Muscle layer of duodenum (tissue), 2 donors: ENCODE measurements around the gene CSNK2A1.
"Not testable (repeated sequence)": the region's sequence is repeated elsewhere in the genome, so short reads cannot be mapped to it uniquely, and the experiment has no call there.

Source experiments
- H3K27ac ChIP-seq: one replicate; pipeline ENCODE4 v1.7.0; 2013; ENCODE audit warnings: mild to moderate bottlenecking, low read length
- H3K27me3 ChIP-seq: one replicate; pipeline ENCODE4 v1.7.0; 2013; ENCODE audit warnings: low read depth, mild to moderate bottlenecking, control low read depth, low read length
- H3K36me3 ChIP-seq, 2 donors: one replicate each; pipeline ENCODE4 v1.7.0; 2013; ENCODE audit warnings: low read length in 2 of 2, control low read depth in 1 of 2, mild to moderate bottlenecking in 1 of 2; ENCODE audit not compliant: insufficient read depth in 2 of 2, control insufficient read depth in 1 of 2
- H3K4me1 ChIP-seq, 2 donors: one replicate each; pipeline ENCODE4 v1.7.0; 2013; ENCODE audit warnings: low read length in 2 of 2, mild to moderate bottlenecking in 2 of 2, control low read depth in 1 of 2, moderate library complexity in 1 of 2; ENCODE audit not compliant: insufficient read depth in 2 of 2, control insufficient read depth in 1 of 2
- H3K4me3 ChIP-seq, 2 donors: one replicate each; pipeline ENCODE4 v1.7.0; 2013; ENCODE audit warnings: low read length in 2 of 2, low read depth in 1 of 2, mild to moderate bottlenecking in 1 of 2
- H3K9me3 ChIP-seq, 2 donors: one replicate each; pipeline ENCODE4 v1.7.0; 2013; ENCODE audit warnings: low read length in 2 of 2, control low read depth in 1 of 2, mild to moderate bottlenecking in 1 of 2; ENCODE audit not compliant: control insufficient read depth in 1 of 2
- donor health status: healthy.

The CSNK2A1 gene

DNA sequence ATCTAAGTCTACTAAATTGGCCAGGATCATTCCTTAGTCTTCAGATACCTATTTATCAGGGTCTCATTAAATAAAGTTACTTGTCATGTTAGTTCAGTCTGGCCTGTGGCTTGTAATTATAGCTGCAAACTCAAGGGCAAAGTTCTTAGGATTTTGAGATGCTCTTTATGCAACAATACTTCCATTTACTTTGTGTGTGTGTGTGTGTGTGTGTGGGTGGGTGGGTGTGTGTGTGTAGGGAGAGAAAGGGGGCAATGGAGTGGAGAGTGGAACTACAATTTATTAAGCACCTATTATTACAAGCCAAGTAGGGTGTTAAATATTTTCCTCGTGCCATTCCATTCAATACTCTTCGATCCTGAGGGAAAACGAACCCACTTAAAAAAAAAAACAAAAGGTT is 63.5 kb downstream of the CSNK2A1 start:
- H3K9me3 ChIP-seq = no peaks in the 10 kb centered on the region
- no peak overlapping the region for H3K27ac ChIP-seq
- peaks cover 0 to 7% of the 10 kb centered on the region in 2 donors for H3K4me1 ChIP-seq
- peaks cover 29 to 48% of the 10 kb centered on the region in 2 donors for H3K36me3 ChIP-seq
- no peak overlapping the region for H3K4me3 ChIP-seq
- H3K27me3 ChIP-seq = no peaks in the 10 kb centered on the region

DNA sequence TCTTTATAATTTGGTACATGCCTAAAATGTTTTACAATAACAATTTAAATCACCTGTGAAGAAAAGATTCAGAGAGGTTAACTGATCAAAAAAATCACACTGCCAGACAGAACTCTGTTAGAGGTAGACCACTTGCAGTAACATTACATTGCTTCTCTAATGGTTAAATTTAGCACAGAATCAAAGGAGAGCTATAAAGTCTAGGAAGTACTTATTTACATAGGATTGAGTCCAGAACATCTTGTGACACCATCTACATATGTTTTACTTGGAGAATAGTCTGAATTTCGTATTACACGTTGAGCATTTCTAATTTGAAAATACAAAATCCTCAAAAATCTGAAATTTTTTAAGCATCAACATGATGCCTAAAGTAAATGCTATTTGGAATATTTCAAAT is 64.1 kb downstream of the CSNK2A1 start:
- Histone ChIP-seq H3K9me3 (no peaks in the 10 kb centered on the region), H3K27me3 (no peaks in the 10 kb centered on the region), H3K4me3 (no peak overlapping the region), H3K27ac (no peak overlapping the region), H3K36me3 (peaks cover 29 to 45% of the 10 kb centered on the region in 2 donors), H3K4me1 (peaks cover 0 to 7% of the 10 kb centered on the region in 2 donors)

DNA sequence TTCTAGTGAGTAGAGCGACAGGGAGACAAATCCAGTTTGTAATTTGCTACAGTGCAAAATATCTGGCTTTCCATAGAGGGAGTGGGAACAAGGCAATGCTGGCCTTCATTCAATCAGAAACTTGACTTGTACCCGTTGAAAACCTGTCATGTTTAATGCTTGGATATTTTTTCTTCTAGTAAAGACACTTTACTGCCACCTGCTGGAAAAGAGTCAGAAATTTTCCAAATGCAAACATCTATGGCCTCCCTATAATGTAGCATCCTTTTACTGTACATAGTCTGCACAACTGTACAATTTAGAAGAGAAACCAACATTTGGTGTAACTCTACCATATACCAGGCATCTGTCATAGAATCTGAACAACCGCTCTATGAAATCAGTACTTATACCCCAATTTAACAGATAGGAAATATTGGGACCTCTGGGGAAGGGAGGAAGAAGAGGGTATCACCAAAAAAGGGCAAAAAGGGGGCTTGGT is 64.6 kb downstream of the CSNK2A1 start:
- Histone ChIP-seq H3K4me1 (peaks cover 0 to 7% of the 10 kb centered on the region in 2 donors), H3K27ac (no peak overlapping the region), H3K36me3 (peaks cover 25 to 40% of the 10 kb centered on the region in 2 donors), H3K9me3 (no peaks in the 10 kb centered on the region), H3K27me3 (no peaks in the 10 kb centered on the region), H3K4me3 (no peak overlapping the region)

DNA sequence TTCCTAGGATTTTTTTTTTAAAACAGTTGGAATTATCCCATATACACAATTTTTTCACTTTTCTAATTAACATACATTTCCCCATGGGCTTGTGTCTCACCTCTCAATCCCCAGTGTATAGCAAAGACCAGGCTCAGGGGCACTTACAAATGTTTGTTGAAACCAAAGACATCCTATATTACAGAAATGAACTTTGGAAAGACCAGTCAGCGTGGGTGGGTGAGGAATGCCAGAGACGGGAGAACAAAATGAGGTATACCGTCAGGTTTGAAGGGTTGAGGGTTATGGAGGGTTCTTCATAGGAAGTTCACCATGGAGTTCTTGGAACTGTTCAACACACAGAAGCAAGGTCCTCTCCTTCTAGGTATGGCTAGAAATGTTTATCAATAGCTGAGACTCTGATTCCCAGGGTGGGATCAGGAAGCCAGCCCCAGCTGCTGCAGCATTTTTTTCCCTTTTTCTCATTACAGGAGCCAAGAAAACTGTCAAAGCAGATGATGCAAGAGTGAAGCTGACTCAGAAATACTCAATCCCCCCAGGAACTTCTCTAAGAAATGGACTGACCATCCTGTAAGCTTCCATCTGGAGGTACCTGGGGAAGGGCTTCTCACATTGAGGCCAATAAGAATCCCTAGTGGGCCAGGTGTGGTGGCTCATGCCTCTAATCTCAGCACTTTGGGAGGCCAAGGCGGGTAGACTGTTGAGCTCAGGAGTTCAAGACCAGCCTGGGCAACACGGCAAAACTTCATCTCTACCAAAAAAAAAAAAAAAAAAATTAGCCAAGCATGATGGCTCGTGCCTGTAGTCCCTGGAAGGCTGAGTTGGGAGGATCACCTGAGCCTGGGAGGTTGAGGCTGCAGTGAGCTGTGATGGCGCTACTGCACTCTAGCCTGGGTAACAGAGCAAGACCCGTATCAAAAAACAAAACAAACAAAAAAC is 65.3 kb downstream of the CSNK2A1 start:
- Histone ChIP-seq H3K27ac (no peak overlapping the region), H3K27me3 (no peaks in the 10 kb centered on the region), H3K4me3 (no peak overlapping the region), H3K4me1 (peaks cover 0 to 7% of the 10 kb centered on the region in 2 donors), H3K9me3 (no peaks in the 10 kb centered on the region), H3K36me3 (peaks cover 23 to 33% of the 10 kb centered on the region in 2 donors)

DNA sequence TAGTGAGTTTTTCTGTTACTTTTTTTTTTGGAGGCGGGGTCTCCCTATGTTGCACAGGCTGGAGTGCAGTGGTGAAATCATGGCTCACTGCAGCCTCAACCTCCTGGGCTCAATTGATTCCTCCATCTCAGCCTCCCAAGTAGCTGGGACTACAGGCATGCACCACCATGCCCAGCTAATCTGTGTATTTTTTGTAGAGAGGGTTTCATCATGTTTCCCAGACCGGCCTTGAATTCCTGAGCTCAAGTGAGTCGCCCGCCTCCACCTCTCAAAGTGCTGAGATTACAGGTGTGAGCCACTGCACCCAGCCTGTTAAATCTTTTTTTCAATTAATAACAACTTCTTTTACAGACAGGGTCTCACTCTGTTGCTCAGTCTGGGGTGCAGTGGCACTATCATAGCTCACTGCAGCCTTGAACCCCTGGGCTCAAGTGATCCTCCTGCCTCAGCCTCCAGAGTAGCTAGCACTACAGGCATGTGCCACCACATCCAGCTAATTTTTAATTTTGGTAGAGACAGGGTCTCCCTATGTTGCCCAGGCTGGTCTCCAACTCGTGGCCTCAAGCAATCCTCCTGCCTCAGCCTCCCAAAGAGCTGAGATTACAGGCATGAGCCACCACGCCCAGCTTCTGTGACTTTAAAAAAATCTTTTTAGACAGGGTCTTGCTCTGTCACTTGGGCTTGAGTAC is 66.9 kb downstream of the CSNK2A1 start:
- H3K4me1 ChIP-seq, H3K27ac ChIP-seq, H3K9me3 ChIP-seq, H3K27me3 ChIP-seq, H3K4me3 ChIP-seq: not testable (repeated sequence)
- H3K36me3 ChIP-seq = peaks cover 9 to 19% of the 10 kb centered on the region in 2 donors

DNA sequence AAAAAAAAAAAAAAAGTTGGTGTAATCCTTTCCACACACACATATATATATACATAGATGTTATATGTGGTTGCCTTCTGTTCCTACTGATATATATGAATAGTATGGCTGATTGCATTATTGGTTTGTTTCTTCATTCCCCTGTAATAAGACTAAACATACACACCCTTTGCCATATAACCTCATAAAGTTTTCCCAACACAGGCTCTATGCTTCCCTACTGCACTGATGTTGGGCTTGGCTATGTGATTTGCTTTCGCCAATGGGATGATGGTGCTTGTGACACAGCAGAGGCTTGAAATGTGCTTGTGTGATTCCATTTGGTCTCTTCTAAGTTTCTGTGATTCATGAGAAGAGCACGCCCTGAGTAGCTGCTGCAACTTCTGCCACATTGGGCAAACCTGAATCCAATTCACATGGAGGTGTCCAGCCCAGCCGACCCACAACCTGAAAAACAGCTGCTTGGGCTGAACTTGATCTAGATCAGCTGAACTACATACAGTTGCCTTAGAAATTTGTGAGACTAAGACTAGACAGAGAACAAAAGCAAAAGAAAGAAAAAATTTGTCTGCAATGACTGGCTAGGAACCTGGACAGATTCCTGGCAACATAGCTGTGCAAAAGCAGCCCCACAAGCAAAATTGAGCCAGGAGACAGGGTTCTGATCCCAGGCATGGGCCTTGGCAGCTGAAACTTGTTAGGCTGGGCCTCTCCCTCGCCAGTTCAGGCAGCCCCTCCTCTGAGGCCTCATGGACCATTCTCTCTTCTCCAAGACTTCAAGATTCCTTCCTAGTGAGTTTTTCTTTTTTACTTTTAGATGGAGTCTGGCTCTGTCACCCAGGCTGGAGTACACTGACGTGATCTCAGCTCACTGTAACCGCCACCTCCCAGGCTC is 67.9 kb downstream of the CSNK2A1 start:
- Histone ChIP-seq H3K9me3 (no peaks in the 10 kb centered on the region), H3K4me3 (no peak overlapping the region), H3K27me3 (no peaks in the 10 kb centered on the region), H3K36me3 (peaks cover 4 to 12% of the 10 kb centered on the region in 2 donors), H3K4me1 (peaks cover 0 to 7% of the 10 kb centered on the region in 2 donors), H3K27ac (peak overlapping the region; percentile 14)

DNA sequence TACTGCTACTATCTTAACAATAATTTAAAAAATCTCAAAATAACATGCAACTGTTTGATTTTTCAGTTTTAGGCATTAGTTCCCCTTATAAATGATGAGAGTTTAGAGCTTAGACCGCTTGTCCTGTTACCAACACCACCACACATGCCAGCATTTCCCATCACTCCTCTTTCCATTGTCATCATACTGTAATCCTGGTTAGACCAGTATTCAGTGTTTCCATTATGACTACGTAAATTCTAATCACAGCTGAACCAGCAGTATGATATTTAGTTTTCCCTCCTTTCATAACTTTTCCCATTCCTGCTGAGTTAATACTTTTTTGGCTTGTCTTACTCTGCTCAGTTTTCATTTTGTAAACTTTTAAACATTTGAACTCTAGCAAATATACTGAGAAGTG is 69.0 kb downstream of the CSNK2A1 start:
- Histone ChIP-seq H3K27ac (no peak overlapping the region), H3K27me3 (no peaks in the 10 kb centered on the region), H3K36me3 (peaks cover 4 to 6% of the 10 kb centered on the region in 2 donors), H3K4me3 (no peak overlapping the region), H3K4me1 (peaks cover 0 to 7% of the 10 kb centered on the region in 2 donors), H3K9me3 (no peaks in the 10 kb centered on the region)

DNA sequence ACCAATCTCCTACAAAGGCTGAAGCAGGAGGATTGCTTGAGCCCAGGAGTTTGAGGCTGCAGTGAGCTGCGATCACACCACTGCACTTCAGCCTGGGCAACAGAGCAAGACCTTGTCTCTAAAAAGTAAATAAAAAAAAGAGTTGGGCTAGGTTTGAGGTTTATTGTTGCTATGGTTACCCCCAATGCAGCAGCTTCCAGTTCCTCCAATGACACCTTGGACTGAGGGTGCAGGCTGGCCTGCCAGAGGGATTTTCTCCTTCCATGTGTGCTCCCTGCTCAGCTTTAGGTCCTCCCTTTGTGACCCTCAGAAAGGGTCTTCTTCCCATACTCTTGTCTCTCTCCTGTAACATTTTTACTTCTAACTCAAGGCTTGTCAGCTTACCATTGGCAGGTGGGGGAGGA is 70.7 kb downstream of the CSNK2A1 start:
- peaks cover under 1 to 4% of the 10 kb centered on the region in 2 donors for H3K36me3 ChIP-seq
- no peak overlapping the region for H3K4me3 ChIP-seq
- no peaks in the 10 kb centered on the region for H3K9me3 ChIP-seq

DNA sequence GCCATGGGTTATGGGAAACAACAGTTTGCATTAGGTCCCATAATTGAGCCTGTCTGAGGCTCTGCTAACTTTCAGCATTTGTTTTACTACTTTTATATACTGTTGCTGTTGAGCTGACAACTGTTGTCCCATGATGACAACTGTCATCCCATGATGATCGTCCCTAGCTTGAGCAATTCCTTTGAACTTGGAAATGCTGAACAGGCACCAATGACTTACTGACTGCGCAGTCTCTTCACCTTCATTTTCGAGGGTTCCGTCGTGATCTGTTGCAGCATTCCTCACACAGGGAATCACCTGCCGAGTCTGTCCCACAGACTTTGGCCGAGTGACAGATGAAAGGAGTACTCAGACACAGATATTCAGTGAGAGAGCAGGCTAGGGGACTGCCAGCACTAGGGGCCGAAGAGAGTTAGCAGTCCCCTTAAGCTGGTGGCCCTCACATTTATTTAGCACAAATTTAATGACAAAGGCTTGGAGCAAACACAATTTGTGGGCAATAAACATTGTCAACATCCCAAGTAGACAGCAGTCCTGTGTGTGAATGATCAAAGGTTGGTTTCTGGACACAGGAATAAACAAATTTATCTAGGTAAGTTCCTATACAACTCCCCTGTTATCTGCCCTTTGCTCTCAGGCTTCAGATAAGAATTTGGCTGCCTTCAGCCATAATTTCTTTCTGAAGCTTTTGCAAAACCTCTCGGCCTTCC is 71.3 kb downstream of the CSNK2A1 start:
- peaks cover 0 to 4% of the 10 kb centered on the region in 2 donors for H3K36me3 ChIP-seq
- no peaks in the 10 kb centered on the region for H3K27me3 ChIP-seq
- no peak overlapping the region for H3K4me3 ChIP-seq
- peaks cover 0 to 7% of the 10 kb centered on the region in 2 donors for H3K4me1 ChIP-seq
- H3K27ac ChIP-seq = no peak overlapping the region
- no peaks in the 10 kb centered on the region for H3K9me3 ChIP-seq

More for the DNA sequence above, 70.7 kb downstream of the CSNK2A1 start:
- H3K4me1 ChIP-seq = peaks cover 0 to 7% of the 10 kb centered on the region in 2 donors
- no peaks in the 10 kb centered on the region for H3K27me3 ChIP-seq
- H3K27ac ChIP-seq = no peak overlapping the region

DNA sequence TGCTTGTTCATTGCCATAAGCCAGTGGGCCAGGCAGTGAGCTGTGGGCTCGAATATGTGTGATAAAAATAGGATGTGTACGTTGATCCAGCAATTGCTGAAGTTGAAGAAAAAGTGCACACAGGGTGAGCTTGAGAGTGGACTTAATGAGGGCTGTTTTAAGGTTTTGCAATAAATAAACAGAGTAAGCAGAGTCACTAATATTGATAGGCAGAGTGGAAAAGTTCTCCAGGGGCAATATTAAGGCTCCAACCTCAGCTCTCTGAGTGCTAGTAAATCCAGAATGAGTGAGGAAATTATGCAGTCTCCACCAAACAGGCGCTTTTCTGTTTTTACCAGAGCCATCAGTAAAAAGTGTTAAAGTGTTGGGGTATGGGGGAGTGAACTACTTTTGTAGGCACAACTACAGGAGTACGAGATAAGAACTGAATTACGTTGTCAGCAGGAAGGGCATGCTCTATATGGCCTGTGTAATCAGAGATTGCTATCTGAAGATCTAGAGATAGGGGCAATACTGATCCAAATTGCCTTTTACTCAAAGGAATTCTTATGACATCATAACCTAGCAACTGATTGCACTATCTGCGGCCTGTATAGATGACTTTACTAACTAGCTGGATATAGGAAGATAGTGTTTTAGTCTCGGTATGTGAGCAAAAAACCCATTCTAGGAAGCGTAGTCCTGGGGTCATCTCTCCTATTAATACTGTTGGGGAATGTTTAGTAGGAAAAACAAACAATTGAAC is 73.7 kb downstream of the CSNK2A1 start:
- H3K27me3 ChIP-seq = no peaks in the 10 kb centered on the region
- no peak overlapping the region for H3K27ac ChIP-seq
- no peaks in the 10 kb centered on the region for H3K4me1 ChIP-seq
- no peak overlapping the region for H3K4me3 ChIP-seq
- peaks cover 0 to 4% of the 10 kb centered on the region in 2 donors for H3K36me3 ChIP-seq
- H3K9me3 ChIP-seq = no peaks in the 10 kb centered on the region
